ENCODE data around the gene POC1A. TPM values are rescaled to one million over a fixed set of nuclear protein-coding genes. Genes with fewer than 3 reads are reported as not detected.

Gene POC1A
- total and polyA plus RNA-seq, 3 donors from 2014 or later = 16.7 to 36.1 (median 21.7) TPM

DNA sequence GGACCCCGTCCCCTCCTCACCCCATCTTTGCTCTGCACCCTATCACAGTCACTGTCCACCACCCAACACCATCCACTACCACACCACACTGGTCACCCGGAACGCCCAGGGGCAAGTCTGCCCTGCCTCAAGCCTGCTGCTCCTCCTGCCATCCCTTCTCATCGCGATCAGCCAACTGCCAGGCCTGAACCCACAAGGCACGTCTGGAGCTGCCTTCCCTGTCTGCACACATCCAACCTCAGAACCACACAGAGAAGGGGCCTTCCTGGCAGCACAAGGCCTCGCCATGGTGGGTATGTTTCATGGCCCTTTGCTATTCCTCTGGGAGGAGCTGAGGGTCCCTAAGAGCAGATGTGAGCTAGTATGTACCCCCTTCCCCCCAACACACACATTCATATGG is 94.4 kb downstream of the POC1A start:
- 88 to 99% methylated on average over 3 to 7 of the region's 7 CpGs for WGBS, 2 donors
- TF ChIP-seq POLR2A (IDR thresholded peaks at IDR 0.05) = no peak
- TF ChIP-seq, protein P1, sequence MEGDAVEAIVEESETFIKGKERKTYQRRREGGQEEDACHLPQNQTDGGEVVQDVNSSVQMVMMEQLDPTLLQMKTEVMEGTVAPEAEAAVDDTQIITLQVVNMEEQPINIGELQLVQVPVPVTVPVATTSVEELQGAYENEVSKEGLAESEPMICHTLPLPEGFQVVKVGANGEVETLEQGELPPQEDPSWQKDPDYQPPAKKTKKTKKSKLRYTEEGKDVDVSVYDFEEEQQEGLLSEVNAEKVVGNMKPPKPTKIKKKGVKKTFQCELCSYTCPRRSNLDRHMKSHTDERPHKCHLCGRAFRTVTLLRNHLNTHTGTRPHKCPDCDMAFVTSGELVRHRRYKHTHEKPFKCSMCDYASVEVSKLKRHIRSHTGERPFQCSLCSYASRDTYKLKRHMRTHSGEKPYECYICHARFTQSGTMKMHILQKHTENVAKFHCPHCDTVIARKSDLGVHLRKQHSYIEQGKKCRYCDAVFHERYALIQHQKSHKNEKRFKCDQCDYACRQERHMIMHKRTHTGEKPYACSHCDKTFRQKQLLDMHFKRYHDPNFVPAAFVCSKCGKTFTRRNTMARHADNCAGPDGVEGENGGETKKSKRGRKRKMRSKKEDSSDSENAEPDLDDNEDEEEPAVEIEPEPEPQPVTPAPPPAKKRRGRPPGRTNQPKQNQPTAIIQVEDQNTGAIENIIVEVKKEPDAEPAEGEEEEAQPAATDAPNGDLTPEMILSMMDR (IDR thresholded peaks at IDR 0.05) = no peak
- Histone ChIP-seq H3K27ac (no peak overlapping the region), H3K4me3 (no peak overlapping the region), H3K9me3 (no peaks in the 10 kb centered on the region), H3K36me3 (ENCODE audit: low read depth, missing control alignments) (no peaks in the 10 kb centered on the region), H3K27me3 (no peaks in the 10 kb centered on the region), H3K4me1 (no peaks in the 10 kb centered on the region)
- intact Hi-C loops (cut with DNase I; ENCODE audit: low total_unique reads) = loop anchor here (10.0 kb wide), 1 partner anchor 55 kb away; no protein-coding TSS in a partner anchor
- DNase-seq = no peak

DNA sequence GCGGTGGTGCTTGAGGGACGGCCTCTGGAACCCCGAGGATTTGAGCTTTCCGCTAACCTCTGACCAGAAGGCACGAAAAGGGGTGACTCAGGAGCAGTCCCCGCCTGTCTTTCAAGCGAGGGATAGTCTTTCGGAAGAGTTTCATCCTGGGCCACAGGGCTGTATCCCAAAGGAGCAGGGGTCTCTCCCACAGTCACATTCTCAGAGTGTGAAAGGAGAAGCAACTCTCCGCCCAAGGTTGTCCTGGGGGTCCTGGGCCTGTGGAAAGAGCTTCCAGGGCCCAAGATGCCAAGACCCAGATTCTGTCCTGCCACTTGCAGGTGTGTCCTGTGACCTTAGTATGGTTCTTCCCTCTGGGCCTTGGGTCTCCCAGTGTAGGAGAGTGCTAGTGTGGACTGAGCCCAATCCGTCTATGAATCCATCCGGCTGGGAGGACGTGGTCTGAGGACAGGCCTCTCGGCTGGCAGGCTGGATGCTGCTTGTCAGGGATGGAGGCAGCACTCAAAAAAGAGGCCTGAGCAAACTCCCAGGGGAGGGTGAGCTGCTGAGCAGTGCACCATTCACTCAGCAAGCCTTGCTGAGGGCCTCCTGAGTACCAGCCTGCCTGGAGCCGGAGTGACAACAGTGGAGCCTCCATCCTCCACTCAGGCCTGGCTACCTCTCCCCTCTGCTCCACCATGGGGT is 96.3 kb downstream of the POC1A start:
- TF ChIP-seq POLR2A (IDR thresholded peaks at IDR 0.05) = no peak
- TF ChIP-seq, protein P1 (IDR thresholded peaks at IDR 0.05) = no peak
- no peak overlapping the region for H3K27ac ChIP-seq
- WGBS, 2 donors = 60 to 70% methylated on average over 4 to 14 of the region's 14 CpGs
- H3K9me3 ChIP-seq = no peaks in the 10 kb centered on the region
- H3K36me3 ChIP-seq (ENCODE audit: low read depth, missing control alignments) = no peaks in the 10 kb centered on the region
- no peaks in the 10 kb centered on the region for H3K27me3 ChIP-seq
- intact Hi-C loops (cut with DNase I; ENCODE audit: low total_unique reads) = loop anchor here (10.0 kb wide), 1 partner anchor 53 kb away; no protein-coding TSS in a partner anchor
- peak overlapping the region; percentile 21 to 70 for H3K4me3 ChIP-seq
- no peak for DNase-seq
- peaks cover 17% of the 10 kb centered on the region for H3K4me1 ChIP-seq

DNA sequence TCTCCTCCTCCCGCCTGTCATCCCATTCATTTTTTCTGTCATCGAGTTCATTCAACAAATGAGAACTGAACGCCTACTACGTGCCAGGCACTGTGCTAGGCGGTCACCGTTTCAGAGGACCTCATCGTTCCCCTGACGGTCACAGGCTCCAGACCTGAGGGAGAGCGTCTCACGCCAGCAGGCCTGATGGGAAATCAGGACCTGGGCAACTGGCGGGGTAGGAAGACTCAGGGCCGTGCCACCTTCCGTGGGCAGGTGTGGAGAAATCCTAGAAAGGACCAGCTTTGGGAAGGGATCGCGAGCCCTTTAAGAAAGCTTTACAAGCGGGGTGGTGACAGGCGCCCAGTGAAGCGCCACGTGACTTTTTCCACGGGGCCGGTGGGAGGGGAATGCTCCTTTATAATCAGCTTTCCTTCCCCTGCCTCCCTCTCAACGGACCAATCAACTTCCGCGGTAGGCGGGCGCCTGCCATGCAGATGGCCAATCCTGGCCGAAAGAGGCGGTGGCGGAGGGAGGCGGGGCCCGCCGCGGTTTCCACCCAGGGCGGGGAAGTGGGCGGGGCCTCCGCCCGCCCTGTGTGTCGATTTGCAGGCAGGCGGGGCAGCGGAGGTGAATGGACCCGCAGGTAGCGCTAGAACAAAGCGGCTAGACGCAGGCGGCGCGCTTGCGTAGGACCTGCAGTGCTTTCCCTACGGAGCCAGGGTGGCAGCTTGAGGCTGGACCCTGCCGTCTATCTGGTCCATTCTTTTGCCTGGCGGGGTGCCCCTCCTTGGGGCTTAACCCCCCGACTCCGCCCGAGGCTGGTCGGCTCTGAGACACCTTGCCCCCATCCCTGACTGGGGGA is 97.0 kb downstream of the POC1A start:
- Histone ChIP-seq H3K36me3 (ENCODE audit: low read depth, missing control alignments) (no peaks in the 10 kb centered on the region), H3K9me3 (no peaks in the 10 kb centered on the region), H3K27ac (peak overlapping the region; percentile 86 to 87), H3K4me3 (peak overlapping the region; percentile 70 to 75), H3K27me3 (no peaks in the 10 kb centered on the region), H3K4me1 (peaks cover 25% of the 10 kb centered on the region)
- TF ChIP-seq POLR2A (IDR thresholded peaks at IDR 0.05) = no peak
- TF ChIP-seq, protein P1 (IDR thresholded peaks at IDR 0.05) = no peak
- peak; percentile 100 for DNase-seq
- 0 to 2% methylated on average over 21 to 53 of the region's 55 CpGs for WGBS, 2 donors
- intact Hi-C loops (cut with DNase I; ENCODE audit: low total_unique reads) = loop anchor here (10.0 kb wide), 1 partner anchor 52 kb away; no protein-coding TSS in a partner anchor

DNA sequence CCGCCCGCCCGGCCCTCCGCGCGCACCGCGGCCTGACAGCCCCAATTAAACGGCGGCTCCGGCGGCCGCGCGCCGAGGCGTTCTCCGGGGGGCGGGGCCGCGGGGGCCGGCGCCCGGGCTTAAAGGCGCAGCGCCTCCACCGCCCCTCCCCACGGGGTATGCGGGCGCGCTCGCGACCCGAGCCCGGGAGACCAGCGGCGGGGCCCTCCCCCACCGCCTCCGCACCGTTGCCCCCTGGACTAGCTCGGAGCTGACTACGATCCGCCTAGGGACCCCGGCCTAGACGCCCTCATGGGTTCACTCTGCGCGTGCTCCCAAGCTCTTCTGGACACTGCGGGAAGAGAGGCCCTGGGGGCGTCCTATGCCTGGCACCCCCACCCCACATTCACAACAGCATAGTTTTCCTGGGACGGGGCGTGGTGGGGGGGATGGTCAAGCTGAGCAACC is 97.7 kb downstream of the POC1A start, which contains the start of gene DUSP7:
Gene DUSP7 (minus strand): TSS at position 51 of the 447 bp plus-strand sequence. CDS start 205 bp downstream, outside the sequence.
- Histone ChIP-seq H3K4me1 (peaks cover 31% of the 10 kb centered on the region), H3K36me3 (ENCODE audit: low read depth, missing control alignments) (no peaks in the 10 kb centered on the region), H3K9me3 (no peaks in the 10 kb centered on the region), H3K27me3 (no peaks in the 10 kb centered on the region), H3K4me3 (peak within 1 kb of the TSS; percentile 75 to 89), H3K27ac (peak within 1 kb of the TSS; percentile 86 to 87)
- no peak for TF ChIP-seq POLR2A (IDR thresholded peaks at IDR 0.05)
- TF ChIP-seq, protein P1 (IDR thresholded peaks at IDR 0.05) = no peak
- intact Hi-C loops (cut with DNase I; ENCODE audit: low total_unique reads) = loop anchor here (10.0 kb wide), 1 partner anchor 52 kb away; no protein-coding TSS in a partner anchor
- peak; percentile 73 for DNase-seq
- 0% methylated on average over 16 of the region's 51 CpGs; no CpG with 5 or more reads in 1 of the 2 donors for WGBS, 2 donors

Measured in testis (tissue), 3 donors.